ENCODE data around the gene NFIA.

DNA sequence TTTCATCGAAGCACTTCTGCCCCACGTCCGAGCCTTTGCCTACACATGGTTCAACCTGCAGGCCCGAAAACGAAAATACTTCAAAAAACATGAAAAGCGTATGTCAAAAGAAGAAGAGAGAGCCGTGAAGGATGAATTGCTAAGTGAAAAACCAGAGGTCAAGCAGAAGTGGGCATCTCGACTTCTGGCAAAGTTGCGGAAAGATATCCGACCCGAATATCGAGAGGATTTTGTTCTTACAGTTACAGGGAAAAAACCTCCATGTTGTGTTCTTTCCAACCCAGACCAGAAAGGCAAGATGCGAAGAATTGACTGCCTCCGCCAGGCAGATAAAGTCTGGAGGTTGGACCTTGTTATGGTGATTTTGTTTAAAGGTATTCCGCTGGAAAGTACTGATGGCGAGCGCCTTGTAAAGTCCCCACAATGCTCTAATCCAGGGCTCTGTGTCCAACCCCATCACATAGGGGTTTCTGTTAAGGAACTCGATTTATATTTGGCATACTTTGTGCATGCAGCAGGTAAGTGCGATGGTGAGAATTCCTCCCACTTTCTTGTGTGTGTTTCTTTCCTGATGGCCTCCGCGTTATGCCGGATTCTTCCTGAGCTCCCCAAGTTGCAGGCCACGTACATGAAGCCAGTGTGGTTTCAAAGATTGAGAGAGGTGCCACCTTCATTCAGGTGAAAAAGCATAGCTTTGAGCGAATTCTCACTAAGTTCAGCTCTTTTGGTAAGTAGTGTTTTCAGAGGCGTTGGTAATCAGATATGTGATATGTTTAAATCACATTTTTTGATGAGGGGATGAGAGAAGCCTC lies 6.0 kb downstream of the NFIA start:
- TF ChIP-seq, protein P1, sequence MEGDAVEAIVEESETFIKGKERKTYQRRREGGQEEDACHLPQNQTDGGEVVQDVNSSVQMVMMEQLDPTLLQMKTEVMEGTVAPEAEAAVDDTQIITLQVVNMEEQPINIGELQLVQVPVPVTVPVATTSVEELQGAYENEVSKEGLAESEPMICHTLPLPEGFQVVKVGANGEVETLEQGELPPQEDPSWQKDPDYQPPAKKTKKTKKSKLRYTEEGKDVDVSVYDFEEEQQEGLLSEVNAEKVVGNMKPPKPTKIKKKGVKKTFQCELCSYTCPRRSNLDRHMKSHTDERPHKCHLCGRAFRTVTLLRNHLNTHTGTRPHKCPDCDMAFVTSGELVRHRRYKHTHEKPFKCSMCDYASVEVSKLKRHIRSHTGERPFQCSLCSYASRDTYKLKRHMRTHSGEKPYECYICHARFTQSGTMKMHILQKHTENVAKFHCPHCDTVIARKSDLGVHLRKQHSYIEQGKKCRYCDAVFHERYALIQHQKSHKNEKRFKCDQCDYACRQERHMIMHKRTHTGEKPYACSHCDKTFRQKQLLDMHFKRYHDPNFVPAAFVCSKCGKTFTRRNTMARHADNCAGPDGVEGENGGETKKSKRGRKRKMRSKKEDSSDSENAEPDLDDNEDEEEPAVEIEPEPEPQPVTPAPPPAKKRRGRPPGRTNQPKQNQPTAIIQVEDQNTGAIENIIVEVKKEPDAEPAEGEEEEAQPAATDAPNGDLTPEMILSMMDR (IDR thresholded peaks at IDR 0.05) = no peak
- TF ChIP-seq POLR2AphosphoS5 (IDR thresholded peaks at IDR 0.05) (no peak), POLR2A (IDR thresholded peaks at IDR 0.05) (no peak), EP300 (IDR thresholded peaks at IDR 0.05) (no peak)

Measured in upper lobe of left lung (tissue), 4 donors.